GM18858 (cell line): ENCODE results near the gene RCOR3.
"Not testable (repeated sequence)": the region's sequence is repeated elsewhere in the genome, so short reads cannot be mapped to it uniquely, and the experiment has no call there.

Experiments
- ATAC-seq: cut with Tn5 transposase; IDR thresholded peaks from one replicate; pipeline ENCODE4 v1.9.1; 2021; ENCODE audit not compliant: unreplicated experiment

RCOR3 gene

GRCh38 chr1:211337430-211338223, 78.5 kb downstream of the RCOR3 start:
- ATAC-seq: no peak

- ATAC-seq: no peak
Observed at GRCh38 chr1:211338224-211338620, 79.1 kb downstream of the RCOR3 start.

DNA sequence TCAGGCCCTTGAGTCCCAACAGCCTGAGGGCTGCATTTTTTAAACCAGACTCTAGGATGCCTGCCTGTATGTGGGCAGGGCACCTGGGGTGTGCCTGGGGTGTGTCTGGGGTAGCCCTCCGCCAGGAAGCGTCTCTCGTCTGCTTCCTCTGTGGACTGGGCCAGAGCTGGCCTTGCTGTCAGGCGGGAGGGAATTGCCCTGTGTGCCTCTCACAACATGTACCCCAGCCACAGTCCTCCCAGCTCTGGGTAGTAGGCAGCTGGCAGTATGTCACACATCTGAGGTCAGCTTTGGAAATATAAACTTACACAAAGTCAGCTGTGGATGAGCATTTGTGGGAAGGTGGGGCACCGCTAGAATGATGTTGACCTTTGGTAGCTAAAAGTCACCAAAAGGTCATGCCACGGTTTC, 80.5 kb downstream of the RCOR3 start:
- ATAC-seq: no peak

DNA sequence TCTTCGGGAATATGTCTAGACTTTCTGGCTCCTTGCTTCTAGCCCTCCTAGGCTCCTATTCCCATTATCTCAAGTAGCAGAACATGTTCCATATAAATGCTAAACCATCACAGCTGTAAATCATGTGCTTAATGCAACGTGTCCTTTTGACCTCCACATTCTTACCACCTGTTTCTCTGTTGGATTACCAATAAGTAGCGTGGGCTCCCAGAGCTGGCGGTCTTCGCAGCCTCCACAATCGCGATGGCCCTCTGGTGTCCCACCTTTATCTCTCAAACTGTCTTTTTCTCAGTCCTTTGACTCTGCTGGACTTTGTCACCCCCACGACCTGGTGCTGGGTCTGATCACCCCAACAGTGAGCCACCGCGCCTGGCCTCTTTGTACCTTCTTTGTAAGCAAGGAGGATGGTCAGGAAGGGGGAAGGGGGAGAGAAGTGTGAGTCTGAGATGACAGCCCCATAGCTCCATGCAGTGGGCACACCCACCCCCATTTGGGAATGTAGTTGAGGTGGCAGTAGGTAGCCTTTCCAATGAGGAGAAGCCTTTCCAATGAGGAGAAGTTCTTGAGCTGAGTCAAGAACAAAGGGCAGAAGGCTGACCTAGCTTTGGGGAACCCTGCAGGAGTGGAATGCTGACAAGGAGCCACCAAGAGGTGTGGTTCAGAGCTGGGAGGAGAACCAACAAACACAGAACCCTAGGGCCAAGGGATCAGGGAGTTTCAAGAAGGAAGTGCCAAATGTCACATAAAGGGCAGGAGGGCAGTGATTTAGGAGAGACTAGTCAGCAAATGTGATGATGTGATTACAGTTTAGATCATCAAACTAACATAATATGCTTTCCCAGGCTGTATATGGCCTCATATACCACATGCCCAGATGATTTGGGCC, 81.7 kb downstream of the RCOR3 start:
- no peak for ATAC-seq

DNA sequence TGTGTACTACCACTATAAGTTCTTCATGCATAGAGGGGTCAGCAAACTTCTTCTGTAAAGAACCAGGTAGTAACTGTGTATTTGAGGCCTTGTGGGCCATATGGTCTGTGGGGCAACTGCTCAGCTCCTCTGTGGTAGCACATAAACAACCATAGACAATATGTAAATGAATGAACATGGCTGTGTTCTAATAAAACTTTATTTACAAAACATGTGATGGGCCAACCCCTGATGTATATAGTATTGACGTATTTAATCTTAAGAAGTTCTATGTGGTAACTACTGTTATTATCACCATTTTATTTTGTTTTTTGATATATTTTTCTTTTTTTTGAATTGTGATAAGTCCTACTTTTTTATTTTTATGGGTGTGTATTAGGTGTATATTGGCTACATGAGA, 82.8 kb downstream of the RCOR3 start:
- no peak for ATAC-seq

GRCh38 chr1:211343607-211344006, 84.4 kb downstream of the RCOR3 start:
- ATAC-seq: no peak

GRCh38 chr1:211344152-211344618, 85.0 kb downstream of the RCOR3 start:
- no peak for ATAC-seq

- no peak for ATAC-seq
Observed at GRCh38 chr1:211345719-211346118, 86.6 kb downstream of the RCOR3 start.

GRCh38 chr1:211347077-211347844, 88.1 kb downstream of the RCOR3 start:
- ATAC-seq: no peak

DNA sequence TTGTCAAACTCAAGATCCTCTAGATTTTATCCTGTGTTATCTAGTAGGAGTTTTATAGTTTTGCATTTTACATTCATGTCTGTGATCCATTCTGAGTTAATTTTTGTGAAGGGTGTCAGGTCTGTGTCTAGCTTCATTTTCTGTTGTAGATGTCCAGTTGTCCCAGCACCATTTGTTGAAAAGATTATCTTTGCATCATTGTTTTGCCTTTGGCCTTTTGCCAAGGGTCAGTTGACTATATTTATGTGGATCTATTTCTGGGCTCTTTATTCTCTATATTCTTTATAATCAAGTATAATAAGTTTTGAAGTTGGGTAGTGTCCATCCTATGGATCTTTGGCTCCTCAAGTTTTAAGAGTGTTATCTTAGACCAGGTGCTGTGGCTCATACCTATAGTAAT, 89.4 kb downstream of the RCOR3 start:
- no peak for ATAC-seq

DNA sequence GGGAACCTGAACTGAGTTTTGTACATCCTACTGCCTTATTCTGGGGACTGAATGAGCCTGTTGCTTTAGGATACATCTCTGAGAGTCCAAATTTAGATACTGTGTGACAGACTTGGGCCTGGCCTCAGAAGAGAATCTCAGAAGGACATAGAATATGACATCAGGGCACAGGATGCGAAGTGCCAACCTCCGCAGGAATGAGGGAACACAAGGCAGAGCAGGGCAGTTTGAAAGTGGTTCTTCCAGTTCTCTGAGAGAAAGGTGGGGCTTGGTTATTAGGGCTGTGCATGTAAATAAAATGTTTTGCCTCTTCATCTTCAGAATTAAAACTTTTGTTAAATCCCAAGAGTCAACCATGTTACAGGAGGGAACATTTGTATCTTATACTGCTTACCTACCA, 90.6 kb downstream of the RCOR3 start:
- no peak for ATAC-seq

- ATAC-seq: not testable (repeated sequence)
Observed at GRCh38 chr1:211352055-211352454, 92.9 kb downstream of the RCOR3 start.

DNA sequence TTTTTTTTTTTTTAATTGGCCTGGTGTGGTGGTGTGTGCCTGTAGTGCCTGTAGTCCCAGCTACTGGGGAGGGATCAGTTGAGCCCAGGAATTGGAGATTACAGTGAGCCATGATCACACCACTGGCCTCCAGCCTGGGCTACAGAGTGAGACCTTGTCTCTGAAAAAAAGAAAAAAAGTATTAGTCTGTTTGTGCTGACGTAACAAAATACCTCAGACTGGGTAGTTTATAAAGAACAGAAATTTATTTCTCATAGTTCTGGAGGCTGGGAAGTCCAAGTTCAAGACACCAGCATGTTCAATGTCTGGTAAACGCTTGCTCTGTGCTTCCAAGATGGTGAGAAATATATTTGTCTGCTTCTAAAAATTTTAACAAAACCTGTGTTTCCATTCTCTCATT, 93.3 kb downstream of the RCOR3 start:
- ATAC-seq: no peak

DNA sequence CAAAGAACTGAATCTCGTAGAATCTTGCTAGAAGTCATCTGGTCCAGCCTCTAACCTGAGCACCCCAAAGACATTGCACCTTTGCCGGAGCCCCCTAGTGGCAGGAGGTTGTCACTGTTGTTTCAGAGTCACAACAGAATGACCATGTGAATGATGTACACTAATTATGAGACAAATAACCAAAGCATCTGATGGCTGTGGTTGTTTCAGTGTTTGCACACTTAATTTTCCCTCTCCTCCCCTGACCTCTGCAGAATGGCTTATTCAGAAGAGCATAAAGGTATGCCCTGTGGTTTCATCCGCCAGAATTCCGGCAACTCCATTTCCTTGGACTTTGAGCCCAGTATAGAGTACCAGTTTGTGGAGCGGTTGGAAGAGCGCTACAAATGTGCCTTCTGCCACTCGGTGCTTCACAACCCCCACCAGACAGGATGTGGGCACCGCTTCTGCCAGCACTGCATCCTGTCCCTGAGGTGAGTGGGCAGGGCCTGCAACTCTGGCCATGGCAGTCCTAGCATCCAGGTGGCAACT, 93.9 kb downstream of the RCOR3 start:
- peak; percentile 66 for ATAC-seq

- no peak for ATAC-seq
Observed at GRCh38 chr1:211353562-211354212, 94.5 kb downstream of the RCOR3 start.

DNA sequence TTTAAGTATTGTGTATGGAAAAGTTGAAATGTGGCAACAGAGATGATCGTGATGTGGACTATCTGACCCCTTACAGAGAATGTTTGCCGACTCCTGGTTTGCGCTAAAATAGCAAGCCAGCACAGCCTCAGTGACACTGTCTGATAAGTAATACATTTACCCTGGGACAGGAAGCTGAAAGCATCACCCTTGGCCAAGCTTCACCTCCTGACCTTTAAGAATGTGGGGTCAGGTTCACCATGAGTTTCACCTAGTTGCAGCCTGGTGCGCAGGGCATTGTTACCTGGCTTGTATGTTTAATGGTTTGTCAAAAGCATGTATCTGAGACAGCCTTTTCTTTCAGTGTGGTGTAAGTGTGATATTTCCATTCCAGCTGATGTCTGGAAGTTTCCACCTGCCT, 96.7 kb downstream of the RCOR3 start:
- ATAC-seq: no peak

- no peak for ATAC-seq
Observed at GRCh38 chr1:211356723-211357407, 97.7 kb downstream of the RCOR3 start.

GRCh38 chr1:211358685-211359084, 99.5 kb downstream of the RCOR3 start:
- ATAC-seq: no peak

- no peak for ATAC-seq
Observed at GRCh38 chr1:211359876-211360275, 100.7 kb downstream of the RCOR3 start.

DNA sequence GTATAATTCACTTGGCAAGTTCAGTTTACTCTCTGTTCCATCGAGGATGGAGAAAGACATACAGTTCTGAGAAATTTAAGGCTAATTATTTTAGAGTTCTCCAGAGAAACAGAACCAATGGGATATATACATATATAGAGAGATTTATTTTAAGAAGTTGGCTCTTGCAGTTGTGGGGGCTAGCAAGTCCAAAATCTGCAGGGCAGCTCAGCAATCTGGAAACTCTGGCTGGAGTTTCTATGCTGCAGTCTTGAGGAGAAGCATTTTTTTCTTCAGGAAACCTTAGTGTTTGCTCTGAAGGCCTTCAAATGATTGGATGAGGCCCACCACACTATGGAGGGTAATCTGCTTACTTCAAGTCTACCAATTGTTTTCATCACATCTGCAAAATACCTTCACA, 102.0 kb downstream of the RCOR3 start:
- no peak for ATAC-seq
